HCT116 (cell line): ENCODE measurements around the gene PANX3. TPM values are rescaled to one million over a fixed set of nuclear protein-coding genes. Genes with fewer than 3 reads are reported as not detected.

Source experiments
- ATAC-seq: fragments of 200-7000 bp; cut with Tn5 transposase; 2 replicates; pipeline ENCODE4 v1.9.1; 2020; ENCODE audit warnings: mild to moderate bottlenecking, moderate library complexity
- BruUV-seq: library from RNA; stranded (reverse); fragments of 400-500 nt; replicated peaks from 2 replicates; lab custom pipeline; 2021; lab: Mats Ljungman, UMichigan
- CTCF ChIA-PET: fragments of 300-600 bp; sonication (Branson Sonifier 250); formaldehyde crosslinking; loops from one replicate; lab custom pipeline; 2021; ENCODE audit warnings: antibody characterized with exemption; lab: Charles Lee
- POLR2A ChIA-PET: fragments of 300-600, 350-600 bp; sonication (Branson Sonifier 250); formaldehyde crosslinking; loops from one replicate; lab custom pipeline; 2021; ENCODE audit warnings: antibody characterized with exemption; lab: Charles Lee
- RAD21 ChIA-PET, 2 experiments: fragments of 300-600 bp; sonication (Branson Sonifier 250); formaldehyde crosslinking; loops; one replicate each; lab custom pipeline; 2023; ENCODE audit warnings: low total read pairs in 2 of 2; ENCODE audit not compliant: uncharacterized antibody in 2 of 2, unreplicated experiment in 2 of 2, low non-redundant PET in 1 of 2; lab: Charles Lee
- DNase-seq: peaks from one replicate; pipeline ENCODE4 v3.0.0-alpha.2; 2010; ENCODE audit warnings: low read depth, low spot score
- H2AFZ ChIP-seq: fragments of 200-600 bp; shearing (Covaris generic), sonication (generic); 2 replicates; pipeline ENCODE4 v1.6.1; 2017; ENCODE audit warnings: low read depth, mixed run types, mixed read lengths, antibody characterized with exemption, low read length; ENCODE audit not compliant: poor library complexity, severe bottlenecking
- H3K27ac ChIP-seq: 2 replicates; pipeline ENCODE4 v1.5.1; 2012; ENCODE audit warnings: low read depth, low read length
- H3K27me3 ChIP-seq: fragments of 200-600 bp; sonication (generic); 2 replicates; pipeline ENCODE4 v1.6.1; 2016; ENCODE audit warnings: mixed run types, low read length, mixed read lengths; ENCODE audit not compliant: insufficient read depth
- H3K36me3 ChIP-seq, 2 experiments: fragments of 200-500 bp in 1 of 2; fragments of 200-600 bp in 1 of 2; sonication (Bioruptor generic) in 1 of 2; sonication (generic) in 1 of 2; 2 replicates each; pipeline versions ENCODE4 v1.5.1 to v1.6.1; 2014 to 2016; ENCODE audit warnings: low read length in 2 of 2, inconsistent platforms in 1 of 2, mixed read lengths in 1 of 2, mixed run types in 1 of 2; ENCODE audit not compliant: insufficient read depth in 2 of 2, control insufficient read depth in 1 of 2
- H3K4me1 ChIP-seq, 2 experiments: fragments of 200-600 bp in 1 of 2; sonication (generic) in 1 of 2; 2 replicates each; pipeline versions ENCODE4 v1.5.1 to v1.6.1; 2012 to 2017; ENCODE audit warnings: low read length in 2 of 2, inconsistent platforms in 1 of 2, mild to moderate bottlenecking in 1 of 2, mixed read lengths in 1 of 2, mixed run types in 1 of 2, moderate library complexity in 1 of 2; ENCODE audit not compliant: insufficient read depth in 2 of 2, control insufficient read depth in 1 of 2
- H3K4me2 ChIP-seq: fragments of 200-600 bp; sonication (generic); 2 replicates; pipeline ENCODE4 v1.6.1; 2017; ENCODE audit warnings: mixed run types, low read length, mixed read lengths
- H3K4me3 ChIP-seq, 2 experiments: fragments of 200-600 bp in 1 of 2; sonication (generic) in 1 of 2; replicated peaks in 1 of 2; 2 replicates each; pipeline ENCODE4 v1.5.1; 2011 to 2016; ENCODE audit warnings: low read length in 2 of 2, control low read depth in 1 of 2, low read depth in 1 of 2, mild to moderate bottlenecking in 1 of 2, mixed read lengths in 1 of 2, mixed run types in 1 of 2
- H3K79me2 ChIP-seq: fragments of 200-600 bp; sonication (generic); 2 replicates; pipeline ENCODE4 v1.6.1; 2017; ENCODE audit warnings: mild to moderate bottlenecking, mixed run types, low read length, moderate library complexity, mixed read lengths; ENCODE audit not compliant: insufficient read depth
- H3K9ac ChIP-seq: fragments of 200-600 bp; sonication (generic); 2 replicates; pipeline ENCODE4 v1.6.1; 2016; ENCODE audit warnings: low read length, mixed read lengths
- H3K9me2 ChIP-seq: fragments of 200-600 bp; sonication (generic), shearing (Covaris generic); 2 replicates; pipeline ENCODE4 v1.6.1; 2017; ENCODE audit warnings: mixed run types, mild to moderate bottlenecking, moderate library complexity; ENCODE audit not compliant: insufficient read depth
- H3K9me3 ChIP-seq, 2 experiments: fragments of 200-500 bp in 1 of 2; fragments of 200-600 bp in 1 of 2; sonication (Bioruptor generic) in 1 of 2; sonication (generic) in 1 of 2; 2 replicates each; pipeline ENCODE4 v1.6.1; 2014 to 2017; ENCODE audit warnings: low read length in 2 of 2, mixed read lengths in 2 of 2, inconsistent platforms in 1 of 2, low read depth in 1 of 2, mild to moderate bottlenecking in 1 of 2, mixed run types in 1 of 2, moderate library complexity in 1 of 2; ENCODE audit not compliant: control insufficient read depth in 1 of 2, insufficient read depth in 1 of 2
- H4K20me1 ChIP-seq: fragments of 200-600 bp; sonication (generic), shearing (Covaris generic); 2 replicates; pipeline ENCODE4 v1.6.1; 2017; ENCODE audit warnings: mixed run types, mild to moderate bottlenecking, moderate library complexity; ENCODE audit not compliant: insufficient read depth
- EGR1 ChIP-seq: IDR thresholded peaks from 2 replicates; pipeline ENCODE4 v1.6.1; 2012; ENCODE audit warnings: low read depth
- ELF1 ChIP-seq: IDR thresholded peaks from 2 replicates; pipeline ENCODE4 v1.6.1; 2012; ENCODE audit warnings: low read depth, borderline replicate concordance
- EZH2phosphoT487 ChIP-seq: fragments of 200-600 bp; IDR thresholded peaks from 2 replicates; pipeline ENCODE4 v1.6.1; 2018; ENCODE audit warnings: antibody characterized with exemption, borderline replicate concordance
- MAX ChIP-seq: IDR thresholded peaks from 2 replicates; pipeline ENCODE4 v1.6.1; 2012
- POLR2A ChIP-seq: IDR thresholded peaks from 2 replicates; pipeline ENCODE4 v1.7.0; 2011; ENCODE audit warnings: borderline replicate concordance; ENCODE audit not compliant: insufficient read depth, insufficient read length; ENCODE audit errors: extremely low read depth
- POLR2AphosphoS5 ChIP-seq: IDR thresholded peaks from 2 replicates; pipeline ENCODE4 v1.6.1; 2011; ENCODE audit warnings: mild to moderate bottlenecking, low read depth, low read length, moderate library complexity
- RAD21 ChIP-seq: IDR thresholded peaks from 2 replicates; pipeline ENCODE4 v1.6.1; 2012; ENCODE audit warnings: low read depth, mild to moderate bottlenecking
- REST ChIP-seq: IDR thresholded peaks from 2 replicates; pipeline ENCODE4 v1.6.1; 2012; ENCODE audit warnings: low read depth
- SIN3A ChIP-seq: IDR thresholded peaks from 2 replicates; pipeline ENCODE4 v1.6.1; 2012; ENCODE audit warnings: low read depth
- SP1 ChIP-seq: IDR thresholded peaks from 2 replicates; pipeline ENCODE4 v1.6.1; 2012; ENCODE audit warnings: low read depth
- ZFX ChIP-seq: fragments of 450-650 bp; IDR thresholded peaks from 2 replicates; pipeline ENCODE4 v1.6.1; 2017
- intact Hi-C: fragments of 100-400 bp; cut with micrococcal nuclease; formaldehyde crosslinking; loops from 2 replicates; pipeline ENCODE4 v1.10.0; 2022
- total RNA-seq: library from RNA; stranded (reverse); gene quantifications from one replicate; pipeline ENCODE4 v1.2.1, GENCODE V29; 2021; ENCODE audit not compliant: unreplicated experiment

PANX3 gene
- total RNA-seq, 1 experiment from 2014 or later = not detected

GRCh38 chr11:124627546-124627945 lies 16.3 kb downstream of the PANX3 start (continued):
- no peak for TF ChIP-seq REST
- TF ChIP-seq RAD21 = no peak
- TF ChIP-seq MAX = no peak

- RAD21 ChIA-PET = no interaction called here
- no peak overlapping the region for H3K4me3 ChIP-seq
- no peaks in the 10 kb centered on the region for H3K27me3 ChIP-seq
- intact Hi-C loops = no loop called here
- no peak overlapping the region for H3K27ac ChIP-seq
- peaks cover 40 to 56% of the 10 kb centered on the region in 2 experiments for H3K36me3 ChIP-seq
- no TSS peak for BruUV-seq
- no peaks in the 10 kb centered on the region for H3K4me1 ChIP-seq
- POLR2A ChIA-PET = no interaction called here
- CTCF ChIA-PET = interaction anchor here (0.9 kb wide), 1 partner anchor 169 kb away, joined by 3 read pairs; no protein-coding TSS in a partner anchor
- DNase-seq (no peak), ATAC-seq (no peak)
- H3K9me2 ChIP-seq = no peaks in the 10 kb centered on the region
- H3K79me2 ChIP-seq = peaks cover 23% of the 10 kb centered on the region; the same call in 1 of the 2 replicates
- no peaks in the 10 kb centered on the region for H3K9me3 ChIP-seq
- H3K9ac ChIP-seq = no peak overlapping the region
- no peak overlapping the region for H2AFZ ChIP-seq
- no peak for TF ChIP-seq SP1
- no peak for TF ChIP-seq SIN3A
- no peak for TF ChIP-seq POLR2AphosphoS5
- no peak for TF ChIP-seq ELF1
- no peak for TF ChIP-seq EGR1
- no peak for TF ChIP-seq ZFX
- no peak for TF ChIP-seq POLR2A
- TF ChIP-seq EZH2phosphoT487 = no peak
- no peak for TF ChIP-seq MAX
- no peak for TF ChIP-seq RAD21
- H3K4me2 ChIP-seq = no peak overlapping the region
- no peaks in the 10 kb centered on the region for H4K20me1 ChIP-seq
Observed at GRCh38 chr11:124629961-124630360, 18.7 kb downstream of the PANX3 start.
